NCI-H1694 (cell line): ENCODE measurements around the gene RIT2.

Experiments
- DNase-seq: peaks from one replicate; lab custom pipeline; 2025; lab: John Stamatoyannopoulos, UW

The RIT2 gene

GRCh38 chr18:42929857-42930256 lies 185.6 kb downstream of the RIT2 start:
- DNase-seq, result no peak

GRCh38 chr18:42929181-42929580 lies 186.3 kb downstream of the RIT2 start:
- DNase-seq, result no peak

- DNase-seq, result no peak
Measured at GRCh38 chr18:42925036-42925435, 190.4 kb downstream of the RIT2 start.

- DNase-seq, result no peak
Measured at GRCh38 chr18:42922363-42922762, 193.1 kb downstream of the RIT2 start.

- no peak for DNase-seq
Measured at GRCh38 chr18:42921226-42921737, 194.2 kb downstream of the RIT2 start.

GRCh38 chr18:42920621-42921020 lies 194.9 kb downstream of the RIT2 start:
- no peak for DNase-seq

- DNase-seq, result no peak
Measured at GRCh38 chr18:42915299-42915698, 200.2 kb downstream of the RIT2 start.

- DNase-seq, result no peak
Measured at GRCh38 chr18:42914476-42914875, 201.0 kb downstream of the RIT2 start.

- DNase-seq, result no peak
Measured at GRCh38 chr18:42909095-42909494, 206.4 kb downstream of the RIT2 start.

GRCh38 chr18:42906761-42907160 lies 208.7 kb downstream of the RIT2 start:
- DNase-seq, result no peak

- no peak for DNase-seq
Measured at GRCh38 chr18:42901161-42901560, 214.3 kb downstream of the RIT2 start.

GRCh38 chr18:42893977-42894376 lies 221.5 kb downstream of the RIT2 start:
- DNase-seq, result no peak

GRCh38 chr18:42892181-42892580 lies 223.3 kb downstream of the RIT2 start:
- DNase-seq, result no peak

GRCh38 chr18:42891705-42892104 lies 223.8 kb downstream of the RIT2 start:
- DNase-seq, result no peak

- no peak for DNase-seq
Measured at GRCh38 chr18:42883169-42883568, 232.3 kb downstream of the RIT2 start.

- DNase-seq, result no peak
Measured at GRCh38 chr18:42882122-42882521, 233.4 kb downstream of the RIT2 start.

GRCh38 chr18:42872838-42873237 lies 242.6 kb downstream of the RIT2 start:
- no peak for DNase-seq

GRCh38 chr18:42864876-42865275 lies 250.6 kb downstream of the RIT2 start:
- DNase-seq, result no peak

GRCh38 chr18:42861271-42861670 lies 254.2 kb downstream of the RIT2 start:
- DNase-seq, result no peak

- DNase-seq, result no peak
Measured at GRCh38 chr18:42860548-42860947, 254.9 kb downstream of the RIT2 start.

GRCh38 chr18:42860011-42860410 lies 255.5 kb downstream of the RIT2 start:
- DNase-seq, result no peak

GRCh38 chr18:42854558-42854957 lies 260.9 kb downstream of the RIT2 start:
- DNase-seq, result no peak

GRCh38 chr18:42850174-42851083 lies 265.1 kb downstream of the RIT2 start:
- DNase-seq, result no peak

- DNase-seq, result no peak
Measured at GRCh38 chr18:42839408-42839807, 276.1 kb downstream of the RIT2 start.
